Epidermal melanocyte (primary cell): ENCODE results near the gene WSB1.

Source experiments
- DNase-seq: peaks from one replicate; pipeline ENCODE4 v3.0.0; 2011; ENCODE audit warnings: low spot score; ENCODE audit not compliant: insufficient read length

Gene WSB1

DNA sequence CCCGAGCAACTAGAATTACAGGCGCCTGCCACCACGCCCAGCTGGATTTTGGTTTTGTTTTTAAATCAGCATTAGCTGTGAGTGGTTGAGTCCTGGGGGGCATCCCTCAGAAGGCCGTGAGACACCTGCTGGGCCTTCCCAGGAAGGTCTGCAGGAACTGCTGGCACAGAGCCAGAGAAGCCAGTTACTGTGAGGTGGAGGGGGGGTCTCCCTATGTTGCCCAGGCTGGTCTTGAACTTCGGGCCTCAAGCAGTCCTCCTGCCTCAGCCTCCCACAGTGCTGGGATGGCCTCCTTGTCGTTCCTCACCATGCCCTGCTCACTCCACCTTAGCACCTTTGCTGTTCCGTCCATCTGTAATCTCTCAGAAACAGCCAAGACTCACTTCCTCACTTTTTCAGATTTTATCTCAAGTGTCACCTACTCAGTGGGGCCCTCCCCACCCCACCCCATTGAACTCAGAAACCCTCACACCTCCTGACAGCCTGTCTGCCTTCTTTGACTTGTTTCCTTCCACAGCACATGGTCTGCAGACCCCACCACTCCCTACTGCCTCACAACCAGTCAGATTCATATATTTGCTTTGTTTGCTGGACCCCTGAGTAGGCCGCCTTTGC is 62.3 kb downstream of the WSB1 start:
- no peak for DNase-seq

DNA sequence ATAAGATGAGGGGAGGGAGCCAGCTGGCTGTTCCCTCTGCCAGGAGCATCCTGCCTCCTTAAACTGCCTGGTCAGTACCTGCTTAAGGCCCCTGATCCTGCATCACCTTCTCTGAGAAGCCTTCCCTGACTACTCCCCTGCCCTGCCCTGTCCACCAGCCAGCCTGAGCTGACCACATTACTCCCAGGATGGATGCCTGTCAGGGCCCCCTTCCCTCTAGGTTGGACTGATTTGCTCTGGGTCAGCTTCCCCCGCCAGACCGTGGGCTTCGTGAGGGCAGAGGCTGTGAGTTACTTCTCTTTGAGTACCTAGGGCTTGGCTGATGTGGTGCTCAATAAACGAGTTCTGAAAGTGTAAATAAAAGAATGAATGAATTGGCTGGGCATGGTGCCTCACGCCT is 63.3 kb downstream of the WSB1 start:
- DNase-seq: no peak

DNA sequence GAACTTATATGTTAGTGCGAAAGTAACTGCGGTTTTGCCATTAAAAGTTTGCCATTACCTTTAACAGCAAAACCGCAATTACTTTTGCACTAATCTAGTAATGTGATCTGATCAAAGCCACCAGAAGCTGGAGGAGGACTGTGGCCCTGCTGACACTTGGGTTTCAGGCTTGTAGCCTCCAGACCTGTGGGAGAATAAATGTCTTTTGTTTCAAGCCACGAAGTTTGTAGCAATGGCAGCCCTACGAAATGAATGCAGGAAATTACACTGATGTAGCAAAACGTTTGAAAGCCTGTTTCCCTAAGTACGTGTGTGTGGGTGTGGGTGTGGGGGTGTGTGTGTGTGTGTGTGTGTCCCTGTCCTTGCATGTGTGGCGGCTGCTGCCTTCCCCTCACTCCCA is 66.6 kb downstream of the WSB1 start:
- DNase-seq: no peak

DNA sequence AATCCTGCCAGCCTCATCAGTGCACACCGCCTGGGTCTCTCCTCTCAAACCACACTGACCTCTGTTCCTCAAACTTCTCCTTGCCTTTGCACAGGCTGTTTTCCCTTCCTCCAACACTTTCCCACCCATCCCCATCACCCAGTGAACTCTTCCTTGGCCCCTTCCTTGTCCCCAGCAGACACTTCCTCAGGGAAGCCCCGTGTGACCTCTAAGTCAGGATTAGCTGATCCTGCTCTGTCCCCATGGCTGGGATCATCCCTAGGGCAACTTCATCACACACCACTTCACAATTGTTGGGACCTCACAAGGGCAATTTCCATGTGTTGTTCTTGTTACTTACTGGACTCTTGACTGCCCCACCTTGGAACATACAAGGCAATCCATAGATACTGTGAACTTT is 67.8 kb downstream of the WSB1 start:
- DNase-seq: no peak

DNA sequence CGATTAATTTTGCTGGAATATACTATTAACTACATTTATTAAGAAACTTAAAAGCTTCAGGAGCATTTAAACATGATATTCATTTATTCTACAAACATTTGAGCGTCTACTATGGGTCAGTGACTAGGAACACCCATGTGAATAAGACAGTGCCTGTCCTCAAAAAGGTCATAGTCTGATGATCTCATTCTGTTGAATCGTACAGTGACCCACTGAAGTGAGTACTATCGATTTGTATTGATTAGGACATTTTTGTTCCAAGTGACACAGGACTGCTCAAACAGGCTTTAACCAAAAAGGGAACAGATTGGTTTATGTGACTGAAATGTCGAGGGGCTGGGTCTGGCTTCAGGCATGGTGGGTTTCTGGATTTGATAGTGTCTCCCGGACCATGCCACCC is 68.6 kb downstream of the WSB1 start:
- no peak for DNase-seq

DNA sequence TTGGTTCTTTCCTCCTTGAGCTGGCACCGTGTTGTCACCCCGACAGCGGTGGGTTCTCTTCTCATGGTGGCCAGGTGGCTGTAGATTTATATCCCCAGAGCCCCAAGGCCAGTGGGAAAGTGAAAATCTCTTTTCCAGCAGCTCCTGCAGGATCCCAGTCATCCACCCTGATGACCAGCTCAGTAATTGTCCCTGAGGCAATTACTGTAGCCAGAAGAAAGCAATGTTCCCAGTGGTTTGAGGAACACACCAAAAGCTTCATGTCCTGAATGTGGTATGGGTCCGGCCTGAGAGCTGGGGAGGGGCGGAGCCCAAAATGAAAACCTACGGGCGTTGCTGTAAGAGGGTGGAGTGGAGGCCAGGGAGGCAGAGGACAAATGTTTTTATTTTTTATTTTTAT is 69.0 kb downstream of the WSB1 start:
- no peak for DNase-seq

DNA sequence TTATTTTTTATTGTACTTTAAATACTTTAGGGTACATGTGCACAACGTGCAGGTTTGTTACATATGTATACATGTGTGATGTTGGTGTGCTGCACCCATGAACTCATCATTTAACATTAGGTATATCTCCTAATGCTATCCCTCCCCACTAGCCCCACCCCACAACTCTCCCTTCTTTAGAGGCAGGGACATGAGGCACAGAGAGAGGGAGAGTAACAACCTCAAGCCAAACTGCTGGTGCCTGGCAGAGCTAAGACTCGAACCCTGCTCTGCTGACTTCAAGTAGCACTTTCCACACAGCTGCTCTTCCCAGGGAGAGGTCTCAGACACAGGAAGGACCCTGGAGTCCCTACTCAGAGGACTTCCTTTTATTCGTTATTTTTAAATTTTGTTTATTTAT is 69.4 kb downstream of the WSB1 start:
- no peak for DNase-seq
